Mammary epithelial cell (primary cell): ENCODE measurements around the gene ZXDC.

Experiments used
- EZH2 ChIP-seq: IDR thresholded peaks from 2 replicates; pipeline ENCODE4 v1.6.1; 2012; ENCODE audit warnings: low read length, inconsistent platforms, borderline replicate concordance
- TF ChIP-seq, protein P1 (sequence below), 2 donors: IDR thresholded peaks in 1 of 2; conservative IDR thresholded peaks in 1 of 2; 2 replicates each; pipeline ENCODE4 v1.5.1; 2011 to 2012; ENCODE audit warnings: inconsistent platforms in 2 of 2, low read length in 2 of 2, mild to moderate bottlenecking in 2 of 2, control low read depth in 1 of 2, low read depth in 1 of 2; ENCODE audit not compliant: insufficient read depth in 1 of 2; ENCODE audit errors: extremely low read depth in 1 of 2

DNA sequence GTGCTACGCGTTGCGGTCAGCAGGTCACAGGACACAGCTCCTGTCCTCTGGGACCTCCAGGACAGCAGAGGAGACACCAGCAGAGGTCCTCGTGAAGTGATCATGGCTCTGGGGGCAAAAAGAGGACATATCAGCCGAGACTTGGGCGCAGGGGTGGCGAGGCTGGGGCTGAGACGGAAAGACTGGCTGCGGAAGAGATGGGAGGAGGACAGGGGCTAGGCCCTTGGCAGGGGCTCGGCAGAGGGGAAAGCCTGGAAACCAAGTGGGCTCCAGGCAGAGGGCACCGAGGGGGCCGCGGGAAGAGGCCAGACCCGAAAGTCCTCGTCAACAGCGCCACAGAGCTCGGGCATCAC lies 85.9 kb downstream of the ZXDC start:
- TF ChIP-seq, protein P1, sequence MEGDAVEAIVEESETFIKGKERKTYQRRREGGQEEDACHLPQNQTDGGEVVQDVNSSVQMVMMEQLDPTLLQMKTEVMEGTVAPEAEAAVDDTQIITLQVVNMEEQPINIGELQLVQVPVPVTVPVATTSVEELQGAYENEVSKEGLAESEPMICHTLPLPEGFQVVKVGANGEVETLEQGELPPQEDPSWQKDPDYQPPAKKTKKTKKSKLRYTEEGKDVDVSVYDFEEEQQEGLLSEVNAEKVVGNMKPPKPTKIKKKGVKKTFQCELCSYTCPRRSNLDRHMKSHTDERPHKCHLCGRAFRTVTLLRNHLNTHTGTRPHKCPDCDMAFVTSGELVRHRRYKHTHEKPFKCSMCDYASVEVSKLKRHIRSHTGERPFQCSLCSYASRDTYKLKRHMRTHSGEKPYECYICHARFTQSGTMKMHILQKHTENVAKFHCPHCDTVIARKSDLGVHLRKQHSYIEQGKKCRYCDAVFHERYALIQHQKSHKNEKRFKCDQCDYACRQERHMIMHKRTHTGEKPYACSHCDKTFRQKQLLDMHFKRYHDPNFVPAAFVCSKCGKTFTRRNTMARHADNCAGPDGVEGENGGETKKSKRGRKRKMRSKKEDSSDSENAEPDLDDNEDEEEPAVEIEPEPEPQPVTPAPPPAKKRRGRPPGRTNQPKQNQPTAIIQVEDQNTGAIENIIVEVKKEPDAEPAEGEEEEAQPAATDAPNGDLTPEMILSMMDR (conservative IDR thresholded peaks at IDR 0.05 in 1 of 2, IDR thresholded peaks at IDR 0.05 in 1 of 2; ENCODE audit: extremely low read depth in 1 of 2, insufficient read depth in 1 of 2, low read depth in 1 of 2, low read length in 2 of 2), result no peak
- TF ChIP-seq EZH2, result no peak
